OCI-LY3 (cell line): Measurements from ENCODE around the gene C16orf74.

ENCODE experiments used
- CTCF ChIP-seq: fragments of 200-600, 300-600 bp; sonication (generic); IDR thresholded peaks from 2 replicates; pipeline ENCODE4 v1.5.1; 2014; ENCODE audit warnings: antibody characterized with exemption, low read length, low read depth
- EZH2phosphoT487 ChIP-seq: fragments of 200-600 bp; shearing (Covaris generic); IDR thresholded peaks from 2 replicates; pipeline ENCODE4 v1.6.1; 2018; ENCODE audit warnings: antibody characterized with exemption, mixed run types, low read depth

- TF ChIP-seq CTCF (no peak), EZH2phosphoT487 (no peak)
These were observed 35.5 kb downstream of the C16orf74 start for GRCh38 chr16:85715169-85716021.
